Measurements from ENCODE around the gene ZNG1A.

DNA sequence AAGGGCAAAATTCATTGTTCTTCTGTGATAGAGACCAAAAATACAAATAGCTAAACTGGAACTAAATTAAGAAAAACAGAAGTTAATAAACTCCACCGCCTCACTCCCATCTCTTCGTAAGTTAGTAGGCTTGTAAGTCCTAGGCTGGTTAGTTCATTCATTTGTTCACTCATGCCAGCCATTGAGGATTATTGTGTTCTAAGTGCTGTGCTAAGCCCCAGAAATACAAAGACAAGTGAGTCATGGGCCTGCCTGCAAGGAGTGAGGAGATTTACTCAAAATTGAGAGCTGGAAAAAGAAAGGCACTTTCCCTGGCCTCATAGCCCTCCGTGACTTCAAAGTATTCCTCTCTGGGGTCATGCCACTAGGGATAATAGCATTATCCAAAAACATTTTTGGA lies 44.3 kb upstream of the ZNG1A start:
- TF ChIP-seq CTCF (IDR thresholded peaks at IDR 0.05) (no peak), EZH2 (IDR thresholded peaks at IDR 0.05; ENCODE audit: borderline replicate concordance, insufficient read depth, low read depth, low read length, poor library complexity, severe bottlenecking) (no peak)
